K562 (cell line): ENCODE data around the gene CASR.

Experiments
- LEF1 ChIP-seq: fragments of 450-650 bp; IDR thresholded peaks from 2 replicates; pipeline ENCODE4 v1.6.1; 2016; ENCODE audit warnings: mild to moderate bottlenecking
- MYNN ChIP-seq, 2 experiments: sonication (generic); formaldehyde crosslinking in 1 of 2; IDR thresholded peaks; 2 replicates each; pipeline versions ENCODE4 v1.5.0 to v1.6.1; 2016 to 2020; ENCODE audit warnings: antibody characterized with exemption in 1 of 2, missing genetic modification reagents in 1 of 2

- no peak for TF ChIP-seq LEF1
- TF ChIP-seq MYNN (IDR thresholded peaks at IDR 0.05): no peak
- TF ChIP-seq MYNN (CRISPR knock-in tag; IDR thresholded peaks at IDR 0.05): no peak
These were observed 15.5 kb downstream of the CASR start for GRCh38 chr3:122198966-122199365.
